ENCODE measurements around the gene MUC22.
"Not testable (repeated sequence)": the region's sequence is repeated elsewhere in the genome, so short reads cannot be mapped to it uniquely, and the experiment has no call there.

The MUC22 gene
- 0 reads per million in 2 donors for total RNA-seq

GRCh38 chr6:31010393-31011060 is at the start of gene MUC22:
Gene MUC22 (plus strand): TSS chr6:31010474. CDS start chr6:31010707, 233 bp downstream.
- DNase-seq, result no peak

- DNase-seq, result no peak
Measured at GRCh38 chr6:30960907-30961673, 49.2 kb upstream of the MUC22 start.

DNA sequence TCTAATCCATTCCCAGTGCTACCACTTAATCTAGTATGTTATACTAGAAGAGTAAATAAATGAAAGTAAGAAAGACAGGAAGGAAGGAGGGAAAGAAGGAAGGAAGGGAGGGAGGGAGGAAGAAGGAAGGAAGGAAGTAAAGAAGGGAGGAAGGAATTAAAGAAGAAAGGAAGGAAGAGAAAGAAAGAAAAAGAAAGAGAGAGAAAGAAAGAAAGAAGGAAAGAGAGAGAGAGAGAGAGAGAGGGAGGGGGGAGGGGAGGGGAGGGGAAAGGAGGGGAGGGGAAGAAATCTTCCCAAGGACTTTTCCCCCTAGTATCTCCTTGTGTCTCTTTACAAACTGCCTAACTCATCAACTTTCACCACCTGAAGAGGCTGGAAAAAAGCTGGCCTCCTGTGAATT is 47.6 kb upstream of the MUC22 start:
- DNase-seq, result no peak

- DNase-seq, result no peak
Measured at GRCh38 chr6:30963641-30964040, 46.6 kb upstream of the MUC22 start.

DNA sequence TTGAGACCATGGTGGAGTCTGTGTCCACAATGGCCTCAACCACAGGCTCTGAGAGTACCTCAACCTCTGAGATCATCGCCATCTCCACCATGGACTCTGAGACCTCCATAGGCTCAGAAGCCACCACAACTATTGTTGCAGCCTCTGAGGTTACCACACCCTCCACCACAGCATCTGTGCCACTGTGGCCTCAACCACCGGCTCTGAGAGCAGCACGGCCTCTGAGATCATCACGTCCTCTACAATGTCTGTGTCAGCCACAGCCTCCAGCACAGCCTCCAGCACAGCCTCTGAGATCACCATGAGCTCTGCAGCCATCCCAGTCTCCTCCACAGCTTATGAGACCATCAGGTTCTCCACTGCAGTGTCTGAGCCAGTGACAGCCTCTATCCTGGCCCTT is 46.2 kb upstream of the MUC22 start:
- DNase-seq, result no peak

DNA sequence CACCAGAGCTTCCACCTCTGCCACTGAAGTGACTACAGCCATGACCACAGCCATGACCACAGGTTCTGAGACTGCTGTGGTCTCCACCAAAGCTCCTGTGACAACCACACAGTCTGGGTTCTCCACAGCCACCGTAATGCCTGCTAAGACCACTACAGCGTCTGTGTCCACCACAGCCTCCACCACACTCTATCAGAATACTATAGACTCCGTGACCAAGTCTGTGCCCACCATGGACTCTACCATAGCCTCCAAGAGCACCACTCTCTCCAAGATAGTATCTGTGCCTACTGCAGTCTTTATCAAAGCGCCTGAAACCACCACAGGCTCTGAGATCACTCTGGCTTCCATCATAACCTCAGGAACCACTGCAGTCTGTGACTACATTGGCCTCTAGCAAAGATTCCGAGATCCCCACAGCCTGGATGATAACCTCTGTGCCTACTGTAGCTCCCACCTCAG is 45.1 kb upstream of the MUC22 start:
- DNase-seq, result no peak

GRCh38 chr6:30966154-30966553 is 44.1 kb upstream of the MUC22 start:
- no peak for DNase-seq

GRCh38 chr6:30969171-30969570 is 41.1 kb upstream of the MUC22 start:
- DNase-seq, result not testable (repeated sequence)

DNA sequence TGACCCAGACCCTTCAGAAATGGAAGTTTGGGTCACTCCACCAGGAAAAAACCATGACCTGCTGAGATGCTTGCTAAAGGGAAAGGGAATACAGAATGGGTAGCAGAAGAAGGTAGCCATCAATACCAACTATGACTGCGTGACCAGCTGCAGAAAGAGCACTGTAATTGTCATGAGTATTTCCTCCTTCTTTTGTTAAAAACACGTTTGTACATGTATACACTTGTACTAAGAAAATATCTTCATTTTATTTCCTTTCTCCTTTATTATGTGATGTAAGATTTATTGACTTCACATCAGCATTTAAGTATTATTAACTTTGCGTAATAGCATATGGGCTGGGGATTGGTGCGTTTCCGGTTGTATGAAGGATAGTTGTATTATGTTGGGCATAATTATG is 39.3 kb upstream of the MUC22 start:
- no peak for DNase-seq

- DNase-seq, result no peak
Measured at GRCh38 chr6:30972816-30973215, 37.5 kb upstream of the MUC22 start.

DNA sequence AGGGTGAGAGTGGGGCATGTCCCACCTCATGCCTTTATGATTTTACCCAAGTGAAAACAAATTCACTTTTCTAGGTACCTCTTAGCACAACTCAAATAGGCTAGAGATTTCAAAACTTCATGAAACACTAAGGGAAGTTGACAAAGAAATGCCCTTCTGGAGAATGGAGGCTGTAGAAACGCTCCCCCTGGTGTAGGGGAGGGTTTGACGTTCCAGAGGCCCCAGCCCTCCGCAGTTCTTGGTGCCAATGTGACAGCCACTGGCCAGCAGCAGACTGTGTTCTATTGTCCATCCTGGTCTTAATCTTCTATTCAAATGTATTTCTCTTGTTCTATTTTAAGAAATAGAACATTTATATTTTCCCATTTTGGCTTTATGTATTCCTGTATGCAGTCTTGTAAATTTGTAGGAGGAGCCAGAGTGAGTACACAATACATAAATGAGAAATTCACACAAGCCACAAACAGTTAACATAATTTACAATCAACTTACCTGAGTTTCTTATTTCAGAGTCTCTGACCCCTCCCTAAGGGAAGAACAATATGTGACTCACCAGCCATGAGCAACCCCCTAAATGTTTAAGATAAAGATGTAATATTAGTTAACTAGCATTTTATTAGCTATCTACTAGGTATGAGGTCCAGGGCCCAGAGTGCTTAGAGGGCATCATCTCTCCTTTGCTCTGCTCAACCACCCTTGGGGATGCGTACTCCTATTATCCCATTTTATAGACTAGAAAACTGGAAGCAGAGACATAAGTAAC is 35.6 kb upstream of the MUC22 start:
- DNase-seq, result no peak

GRCh38 chr6:30979141-30979540 is 31.1 kb upstream of the MUC22 start:
- DNase-seq, result no peak

DNA sequence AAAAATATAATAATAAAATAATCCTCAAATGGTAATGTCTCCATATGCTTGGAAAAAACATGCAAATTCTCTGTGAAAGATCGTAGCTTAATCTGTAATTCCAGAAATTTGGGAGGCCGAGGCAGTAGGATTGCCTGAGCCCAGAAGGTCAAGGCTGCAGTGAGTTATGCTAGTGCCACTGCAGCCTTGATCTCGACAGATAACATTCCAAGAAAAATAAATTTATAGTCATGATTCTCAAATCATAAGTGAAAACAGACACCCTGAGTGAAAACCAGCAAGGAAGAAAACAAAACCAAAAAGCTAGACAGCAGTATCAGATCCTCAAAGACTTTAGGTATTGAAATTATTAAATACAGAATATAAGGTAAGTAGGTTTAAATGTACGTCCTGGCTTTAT is 30.6 kb upstream of the MUC22 start:
- no peak for DNase-seq

DNA sequence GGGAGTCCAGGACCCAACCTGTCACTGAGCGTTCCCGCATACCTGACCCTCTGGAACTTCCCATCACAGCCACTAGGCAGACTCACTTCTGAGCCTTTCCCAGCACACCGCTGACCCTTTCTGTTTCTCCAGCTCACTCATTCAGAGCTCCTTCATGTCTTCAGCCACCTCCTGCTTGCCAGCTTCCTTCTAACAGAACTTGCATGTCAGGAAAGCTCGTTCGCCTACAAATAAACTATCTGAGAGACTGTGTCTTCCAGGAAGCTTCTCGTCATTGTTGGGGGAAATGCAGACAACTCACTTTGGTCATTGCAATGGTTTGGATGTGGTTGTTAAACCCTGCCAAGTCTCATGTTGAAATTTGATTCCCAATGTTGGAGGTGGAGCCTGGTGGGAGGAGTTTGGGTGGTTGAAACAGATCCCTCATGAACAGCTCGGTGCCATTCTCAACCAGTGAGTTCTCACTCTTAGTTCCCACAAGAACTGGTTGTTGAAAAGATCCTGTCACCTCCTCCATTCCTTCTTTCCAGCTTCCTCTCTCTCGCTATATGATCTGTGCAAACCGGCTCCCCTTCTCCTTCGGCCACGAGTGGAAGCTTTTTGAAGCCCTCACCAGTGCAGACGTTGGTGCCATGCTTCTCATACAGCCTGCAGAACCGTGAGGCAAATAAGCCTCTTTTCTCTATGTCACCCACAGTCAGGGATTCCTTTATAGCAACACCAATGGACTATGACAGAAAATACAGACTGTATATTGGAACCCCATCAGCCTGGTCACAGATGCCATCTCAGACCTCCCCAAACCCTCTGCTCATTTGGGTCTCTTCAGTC is 28.1 kb upstream of the MUC22 start:
- no peak for DNase-seq

DNA sequence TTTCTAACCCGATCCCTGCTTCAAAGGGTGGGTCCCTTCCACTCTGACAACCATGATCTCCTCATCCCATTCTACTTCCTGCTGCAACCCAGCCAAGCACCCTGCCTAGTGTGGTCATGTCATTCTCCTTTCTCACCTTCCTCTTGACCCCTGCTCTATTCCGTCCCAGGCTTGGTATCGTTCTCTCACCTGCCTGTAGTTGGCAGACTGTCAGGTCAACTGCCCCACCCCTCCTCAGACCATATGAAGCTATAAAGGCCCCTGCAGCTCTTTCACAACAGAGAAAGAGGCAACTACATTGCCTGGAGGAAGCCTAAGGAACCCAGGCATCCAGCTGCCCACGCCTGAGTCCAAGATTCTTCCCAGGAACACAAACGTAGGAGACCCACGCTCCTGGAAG is 26.8 kb upstream of the MUC22 start, which contains the start of gene MUC21:
Gene MUC21 (plus strand): TSS at position 280 of the 400 bp plus-strand sequence. CDS start 241 bp downstream, outside the sequence.
- DNase-seq, result no peak

- DNase-seq, result no peak
Measured at GRCh38 chr6:30985490-30985889, 24.8 kb upstream of the MUC22 start.

- no peak for DNase-seq
Measured at GRCh38 chr6:30987304-30987703, 23.0 kb upstream of the MUC22 start.

GRCh38 chr6:30988209-30988825 is 22.0 kb upstream of the MUC22 start:
- DNase-seq, result no peak

- no peak for DNase-seq
Measured at GRCh38 chr6:30990422-30991086, 19.7 kb upstream of the MUC22 start.

GRCh38 chr6:30991891-30992290 is 18.4 kb upstream of the MUC22 start:
- DNase-seq, result no peak

GRCh38 chr6:30997301-30997700 is 13.0 kb upstream of the MUC22 start:
- DNase-seq, result no peak

Measured in T-helper 9 cell (primary cell).